ENCODE measurements around the gene CXCR1. TPM values are rescaled to one million over a fixed set of nuclear protein-coding genes. Genes with fewer than 3 reads are reported as not detected.
A peak's percentile ranks its signal among the peaks of the same experiment; 100 is the strongest.
"Not testable (repeated sequence)": the region's sequence is repeated elsewhere in the genome, so short reads cannot be mapped to it uniquely, and the experiment has no call there.

CXCR1 gene
- total RNA-seq, 2 donors from 2014 or later, result not detected

DNA sequence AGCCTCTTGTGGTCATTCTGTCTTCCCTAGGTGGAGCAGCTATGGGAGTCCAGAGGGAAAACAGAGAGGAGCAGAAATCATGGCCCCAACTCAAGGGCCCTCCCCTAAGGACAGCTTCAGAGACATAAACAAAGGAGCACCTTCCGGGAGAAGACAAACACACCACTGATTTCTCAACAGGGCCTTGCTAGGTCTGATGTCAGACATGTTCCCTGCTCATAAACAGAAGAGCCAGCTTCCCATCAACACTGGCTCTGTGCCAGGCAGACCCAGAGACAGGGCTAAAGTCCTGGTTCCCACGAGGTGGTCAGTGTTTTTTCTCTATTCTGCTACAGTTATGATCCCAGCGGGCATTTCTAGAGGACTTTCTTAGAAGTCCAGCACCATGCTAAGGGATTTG is 21.6 kb downstream of the CXCR1 start:
- H3K36me3 Mint-ChIP-seq (ENCODE audit: low read depth), result no peaks in the 10 kb centered on the region
- no peak overlapping the region for H3K4me3 Mint-ChIP-seq
- H3K4me1 Mint-ChIP-seq, result no peaks in the 10 kb centered on the region
- H3K27me3 Mint-ChIP-seq, result peaks cover 7% of the 10 kb centered on the region
- ATAC-seq (replicated peaks), result no peak
- no peaks in the 10 kb centered on the region for H3K9me3 Mint-ChIP-seq
- H3K27ac Mint-ChIP-seq, result no peak overlapping the region

GRCh38 chr2:218138047-218138446 is 28.7 kb downstream of the CXCR1 start:
- peaks cover 3% of the 10 kb centered on the region for H3K9me3 Mint-ChIP-seq
- no peaks in the 10 kb centered on the region for H3K4me1 Mint-ChIP-seq
- H3K27me3 Mint-ChIP-seq, result peaks cover 37% of the 10 kb centered on the region
- H3K27ac Mint-ChIP-seq, result no peak overlapping the region
- no peaks in the 10 kb centered on the region for H3K36me3 Mint-ChIP-seq (ENCODE audit: low read depth)
- H3K4me3 Mint-ChIP-seq, result no peak overlapping the region
- no peak for ATAC-seq (replicated peaks)

- no peak for ATAC-seq (replicated peaks)
- H3K36me3 Mint-ChIP-seq (ENCODE audit: low read depth), result no peaks in the 10 kb centered on the region
- no peak overlapping the region for H3K4me3 Mint-ChIP-seq
- no peaks in the 10 kb centered on the region for H3K4me1 Mint-ChIP-seq
- H3K27ac Mint-ChIP-seq, result no peak overlapping the region
- H3K27me3 Mint-ChIP-seq, result peaks cover 37% of the 10 kb centered on the region
- peaks cover 3% of the 10 kb centered on the region for H3K9me3 Mint-ChIP-seq
These were observed 29.2 kb downstream of the CXCR1 start for GRCh38 chr2:218137514-218137913.

DNA sequence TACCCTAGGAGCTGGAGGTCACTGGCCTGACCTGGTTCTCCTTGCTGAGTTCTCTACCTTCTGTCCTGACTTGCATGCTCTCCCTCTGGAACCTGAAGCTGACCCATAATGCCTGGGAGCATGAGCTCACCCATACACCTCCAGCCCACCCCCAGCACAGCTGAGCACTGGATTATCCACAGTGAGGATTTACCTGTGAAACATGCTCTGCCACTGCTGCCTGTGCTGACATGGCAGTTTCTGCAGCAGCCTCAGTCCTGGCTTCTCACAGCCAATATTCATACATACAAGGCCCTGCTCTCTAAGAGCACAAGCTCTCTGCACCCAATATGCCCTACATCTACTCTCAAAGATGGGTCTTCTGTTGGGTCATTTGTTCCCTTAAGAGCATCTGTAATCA is 35.9 kb downstream of the CXCR1 start:
- no peaks in the 10 kb centered on the region for H3K36me3 Mint-ChIP-seq (ENCODE audit: low read depth)
- H3K4me3 Mint-ChIP-seq, result no peak overlapping the region
- no peaks in the 10 kb centered on the region for H3K9me3 Mint-ChIP-seq
- no peak for ATAC-seq (replicated peaks)
- no peak overlapping the region for H3K27ac Mint-ChIP-seq
- no peaks in the 10 kb centered on the region for H3K4me1 Mint-ChIP-seq
- peaks cover 17% of the 10 kb centered on the region for H3K27me3 Mint-ChIP-seq

DNA sequence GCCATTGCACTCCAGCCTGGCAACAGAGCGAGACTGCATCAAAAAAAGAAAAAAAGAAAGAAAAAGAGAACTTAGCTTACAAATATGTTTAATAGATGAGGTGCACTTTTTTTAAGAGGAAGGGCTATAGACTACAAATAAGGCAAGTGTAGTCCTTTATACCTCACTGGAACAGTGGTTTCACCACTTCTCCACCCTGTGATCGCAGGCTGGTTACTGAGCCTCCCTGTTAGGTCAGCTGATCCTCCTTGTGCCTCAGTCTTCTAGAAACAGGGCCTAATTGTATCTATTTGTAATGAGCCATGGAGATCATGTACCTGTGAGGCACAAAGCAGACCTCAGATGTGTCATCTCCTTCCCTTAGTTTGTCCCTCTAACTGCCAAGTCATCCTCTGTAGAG is 36.4 kb downstream of the CXCR1 start:
- H3K27ac Mint-ChIP-seq, result no peak overlapping the region
- peaks cover 17% of the 10 kb centered on the region for H3K27me3 Mint-ChIP-seq
- H3K4me3 Mint-ChIP-seq, result no peak overlapping the region
- H3K4me1 Mint-ChIP-seq, result peaks cover 2% of the 10 kb centered on the region
- no peaks in the 10 kb centered on the region for H3K36me3 Mint-ChIP-seq (ENCODE audit: low read depth)
- H3K9me3 Mint-ChIP-seq, result no peaks in the 10 kb centered on the region
- ATAC-seq (replicated peaks), result no peak

DNA sequence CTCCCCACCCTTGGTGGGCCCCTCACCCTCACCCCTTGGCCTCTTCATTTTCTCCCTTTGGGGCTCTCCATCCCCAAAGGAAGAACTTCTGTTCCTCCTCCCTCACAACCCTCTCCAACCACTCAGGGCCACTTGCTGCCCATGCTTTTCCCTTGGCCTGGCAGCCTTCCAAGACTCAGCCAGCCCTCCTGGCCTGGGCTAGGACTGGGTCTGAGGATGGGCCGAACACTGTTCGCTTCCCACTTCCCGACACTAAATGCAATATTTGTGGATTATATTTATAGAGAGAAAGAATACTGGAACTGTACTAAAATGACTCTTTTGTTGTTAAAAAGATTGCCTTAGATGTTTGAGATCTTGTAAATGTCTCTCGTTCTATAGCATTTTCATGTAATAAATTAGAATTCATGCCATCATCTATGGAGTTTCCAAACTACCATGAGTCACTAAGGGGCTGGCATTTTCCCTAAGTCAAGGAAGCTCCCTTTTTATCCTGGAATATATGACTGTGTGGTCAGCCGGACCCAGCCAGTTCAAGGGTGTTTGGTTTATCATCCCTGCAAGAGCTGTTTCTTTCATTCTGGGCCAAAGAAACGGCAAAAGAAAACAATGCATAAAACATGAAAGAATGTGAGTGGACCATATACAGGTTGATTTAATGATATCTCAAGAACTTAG is 37.2 kb downstream of the CXCR1 start:
- peaks cover 3% of the 10 kb centered on the region for H3K4me1 Mint-ChIP-seq
- H3K36me3 Mint-ChIP-seq (ENCODE audit: low read depth), result no peaks in the 10 kb centered on the region
- H3K9me3 Mint-ChIP-seq, result no peaks in the 10 kb centered on the region
- H3K27me3 Mint-ChIP-seq, result peaks cover 20% of the 10 kb centered on the region
- no peak overlapping the region for H3K27ac Mint-ChIP-seq
- no peak for ATAC-seq (replicated peaks)
- no peak overlapping the region for H3K4me3 Mint-ChIP-seq

GRCh38 chr2:218128781-218129457 is 37.8 kb downstream of the CXCR1 start:
- H3K27me3 Mint-ChIP-seq, result peaks cover 20% of the 10 kb centered on the region

GRCh38 chr2:218127929-218128455 is 38.8 kb downstream of the CXCR1 start:
- H3K4me1 Mint-ChIP-seq, result peaks cover 3% of the 10 kb centered on the region
- H3K9me3 Mint-ChIP-seq, result no peaks in the 10 kb centered on the region
- no peak overlapping the region for H3K27ac Mint-ChIP-seq
- no peaks in the 10 kb centered on the region for H3K36me3 Mint-ChIP-seq (ENCODE audit: low read depth)
- peaks cover 20% of the 10 kb centered on the region for H3K27me3 Mint-ChIP-seq
- no peak overlapping the region for H3K4me3 Mint-ChIP-seq
- no peak for ATAC-seq (replicated peaks)

More at GRCh38 chr2:218128781-218129457, 37.8 kb downstream of the CXCR1 start:
- no peak for ATAC-seq (replicated peaks)
- H3K4me3 Mint-ChIP-seq, result no peak overlapping the region
- H3K4me1 Mint-ChIP-seq, result peaks cover 3% of the 10 kb centered on the region
- H3K9me3 Mint-ChIP-seq, result no peaks in the 10 kb centered on the region
- no peak overlapping the region for H3K27ac Mint-ChIP-seq
- H3K36me3 Mint-ChIP-seq (ENCODE audit: low read depth), result no peaks in the 10 kb centered on the region

GRCh38 chr2:218125626-218126080 is 41.1 kb downstream of the CXCR1 start, which contains the start of gene CXCR2:
CXCR2 (plus strand) TSS chr2:218126028; CDS start chr2:218134802, 8,774 bp downstream.
- H3K36me3 Mint-ChIP-seq (ENCODE audit: low read depth), result no peaks in the 10 kb centered on the region
- H3K27ac Mint-ChIP-seq, result no peak within 1 kb of the TSS
- no peak for ATAC-seq (replicated peaks)
- peaks cover 3% of the 10 kb centered on the region for H3K9me3 Mint-ChIP-seq
- peak within 1 kb of the TSS; percentile 8 for H3K4me3 Mint-ChIP-seq
- peaks cover 20% of the 10 kb centered on the region for H3K27me3 Mint-ChIP-seq
- H3K4me1 Mint-ChIP-seq, result peaks cover 3% of the 10 kb centered on the region

DNA sequence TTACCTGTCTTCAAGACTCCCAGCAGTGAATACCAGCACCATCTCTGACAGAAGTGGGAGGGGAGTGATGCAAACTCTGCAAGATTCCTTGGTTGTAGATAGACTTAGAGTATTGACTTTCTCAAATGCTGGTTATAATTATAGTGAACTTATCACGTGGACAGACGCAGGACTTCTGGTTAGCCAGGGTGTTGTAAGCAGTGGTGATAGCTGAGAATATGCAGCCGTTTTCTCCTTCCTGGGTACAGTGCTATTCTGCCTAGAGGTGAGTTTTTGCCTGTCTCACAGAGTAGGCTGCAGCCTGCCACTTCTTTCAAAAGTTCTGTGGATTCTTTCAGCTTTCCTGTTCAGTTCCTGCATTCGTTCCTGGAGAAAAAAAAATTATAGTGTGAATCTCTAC is 41.7 kb downstream of the CXCR1 start:
- peaks cover 3% of the 10 kb centered on the region for H3K4me1 Mint-ChIP-seq
- H3K9me3 Mint-ChIP-seq, result peaks cover 4% of the 10 kb centered on the region
- no peak overlapping the region for H3K27ac Mint-ChIP-seq
- peak overlapping the region; percentile 8 for H3K4me3 Mint-ChIP-seq
- H3K27me3 Mint-ChIP-seq, result peaks cover 23% of the 10 kb centered on the region
- ATAC-seq (replicated peaks), result no peak
- no peaks in the 10 kb centered on the region for H3K36me3 Mint-ChIP-seq (ENCODE audit: low read depth)

- peaks cover 3% of the 10 kb centered on the region for H3K4me1 Mint-ChIP-seq
- H3K4me3 Mint-ChIP-seq, result no peak overlapping the region
- H3K36me3 Mint-ChIP-seq (ENCODE audit: low read depth), result no peaks in the 10 kb centered on the region
- peaks cover 19% of the 10 kb centered on the region for H3K27me3 Mint-ChIP-seq
- peaks cover 4% of the 10 kb centered on the region for H3K9me3 Mint-ChIP-seq
- ATAC-seq (replicated peaks), result no peak
- no peak overlapping the region for H3K27ac Mint-ChIP-seq
These were observed 42.8 kb downstream of the CXCR1 start for GRCh38 chr2:218123986-218124385.

DNA sequence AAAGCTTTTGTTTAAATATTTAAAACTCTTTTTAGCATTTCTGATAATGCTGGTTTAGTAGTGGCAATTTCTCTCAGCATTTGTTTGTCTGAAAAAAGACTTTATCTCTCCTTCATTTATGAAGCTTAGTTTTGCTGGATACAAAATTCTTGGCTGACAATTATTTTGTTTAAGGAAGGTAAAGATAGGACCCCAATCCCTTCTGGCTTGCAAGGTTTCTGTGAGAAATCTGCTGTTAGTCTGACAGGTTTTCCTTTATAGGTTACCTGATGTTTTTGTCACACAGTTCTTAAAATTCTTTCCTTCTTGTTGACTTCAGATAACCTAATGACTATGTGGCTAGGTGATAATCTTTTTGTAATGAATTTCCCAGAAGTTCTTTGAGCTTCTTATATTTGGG is 44.5 kb downstream of the CXCR1 start:
- not testable (repeated sequence) for H3K27ac Mint-ChIP-seq; ATAC-seq (replicated peaks); H3K4me1 Mint-ChIP-seq; H3K9me3 Mint-ChIP-seq; H3K4me3 Mint-ChIP-seq; H3K36me3 Mint-ChIP-seq (ENCODE audit: low read depth)
- H3K27me3 Mint-ChIP-seq, result peaks cover 21% of the 10 kb centered on the region

GRCh38 chr2:218121789-218122188 is 45.0 kb downstream of the CXCR1 start:
- ATAC-seq (replicated peaks); H3K36me3 Mint-ChIP-seq (ENCODE audit: low read depth); H3K27ac Mint-ChIP-seq; H3K4me3 Mint-ChIP-seq; H3K9me3 Mint-ChIP-seq; H3K4me1 Mint-ChIP-seq: not testable (repeated sequence)
- H3K27me3 Mint-ChIP-seq, result peaks cover 21% of the 10 kb centered on the region
